Fibroblast of mammary gland (primary cell): ENCODE data around the gene CAAP1.

ENCODE experiments used
- DNase-seq: peaks from one replicate; pipeline ENCODE4 v3.0.0-alpha.2; 2010; ENCODE audit warnings: low read depth
- H3K4me3 ChIP-seq: 2 replicates; pipeline ENCODE4 v1.5.1; 2011; ENCODE audit warnings: low read depth, mild to moderate bottlenecking, low read length, moderate library complexity; ENCODE audit not compliant: control insufficient read depth
- TF ChIP-seq, protein P1 (sequence below): conservative IDR thresholded peaks from 2 replicates; pipeline ENCODE4 v1.5.1; 2011; ENCODE audit warnings: low read depth, low read length, inconsistent platforms; ENCODE audit not compliant: control insufficient read depth, insufficient read depth

CAAP1 gene

DNA sequence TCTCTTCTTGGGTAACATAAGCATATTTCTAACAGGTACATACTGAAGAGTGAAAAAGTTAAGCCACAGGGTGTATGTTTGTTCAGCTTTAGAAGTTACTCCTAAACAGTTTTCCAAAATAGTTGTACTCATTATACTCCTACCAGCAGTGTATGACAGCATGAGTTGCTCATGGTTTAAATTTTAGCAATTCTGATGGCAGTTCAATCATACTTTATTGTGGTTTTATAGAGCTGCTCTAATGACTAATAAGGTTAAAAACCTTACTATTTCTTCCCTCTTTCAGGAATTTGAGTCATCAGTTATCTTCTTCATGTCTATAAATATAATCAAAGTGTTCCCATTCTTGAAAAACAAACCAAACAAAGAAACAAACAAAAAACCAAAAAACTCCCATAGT is 81.5 kb downstream of the CAAP1 start:
- TF ChIP-seq, protein P1, sequence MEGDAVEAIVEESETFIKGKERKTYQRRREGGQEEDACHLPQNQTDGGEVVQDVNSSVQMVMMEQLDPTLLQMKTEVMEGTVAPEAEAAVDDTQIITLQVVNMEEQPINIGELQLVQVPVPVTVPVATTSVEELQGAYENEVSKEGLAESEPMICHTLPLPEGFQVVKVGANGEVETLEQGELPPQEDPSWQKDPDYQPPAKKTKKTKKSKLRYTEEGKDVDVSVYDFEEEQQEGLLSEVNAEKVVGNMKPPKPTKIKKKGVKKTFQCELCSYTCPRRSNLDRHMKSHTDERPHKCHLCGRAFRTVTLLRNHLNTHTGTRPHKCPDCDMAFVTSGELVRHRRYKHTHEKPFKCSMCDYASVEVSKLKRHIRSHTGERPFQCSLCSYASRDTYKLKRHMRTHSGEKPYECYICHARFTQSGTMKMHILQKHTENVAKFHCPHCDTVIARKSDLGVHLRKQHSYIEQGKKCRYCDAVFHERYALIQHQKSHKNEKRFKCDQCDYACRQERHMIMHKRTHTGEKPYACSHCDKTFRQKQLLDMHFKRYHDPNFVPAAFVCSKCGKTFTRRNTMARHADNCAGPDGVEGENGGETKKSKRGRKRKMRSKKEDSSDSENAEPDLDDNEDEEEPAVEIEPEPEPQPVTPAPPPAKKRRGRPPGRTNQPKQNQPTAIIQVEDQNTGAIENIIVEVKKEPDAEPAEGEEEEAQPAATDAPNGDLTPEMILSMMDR = no peak
- DNase-seq = peak; percentile 71

DNA sequence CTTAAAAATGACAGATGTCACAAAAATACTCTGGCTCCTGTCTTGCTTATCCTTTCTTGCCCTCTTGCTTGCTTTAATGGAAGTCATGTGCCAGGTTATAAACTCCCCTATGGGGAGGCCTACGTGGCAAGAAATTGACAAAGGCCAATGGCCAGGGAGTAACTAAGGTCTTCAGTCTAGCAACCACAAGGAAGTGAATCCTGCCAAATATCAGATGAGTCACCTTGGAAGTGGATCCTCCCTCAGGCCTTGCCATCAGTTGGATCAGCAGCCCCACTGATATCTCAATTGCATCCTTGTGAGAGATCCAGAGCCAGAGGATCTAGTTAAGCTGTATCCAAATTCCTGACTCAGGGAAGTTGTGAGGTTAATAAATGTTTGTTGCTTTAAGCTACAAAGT is 82.8 kb downstream of the CAAP1 start:
- TF ChIP-seq, protein P1 = no peak
- peak; percentile 98 for DNase-seq
- H3K4me3 ChIP-seq = no peak overlapping the region

More for the DNA sequence above, 81.5 kb downstream of the CAAP1 start:
- H3K4me3 ChIP-seq = no peak overlapping the region

DNA sequence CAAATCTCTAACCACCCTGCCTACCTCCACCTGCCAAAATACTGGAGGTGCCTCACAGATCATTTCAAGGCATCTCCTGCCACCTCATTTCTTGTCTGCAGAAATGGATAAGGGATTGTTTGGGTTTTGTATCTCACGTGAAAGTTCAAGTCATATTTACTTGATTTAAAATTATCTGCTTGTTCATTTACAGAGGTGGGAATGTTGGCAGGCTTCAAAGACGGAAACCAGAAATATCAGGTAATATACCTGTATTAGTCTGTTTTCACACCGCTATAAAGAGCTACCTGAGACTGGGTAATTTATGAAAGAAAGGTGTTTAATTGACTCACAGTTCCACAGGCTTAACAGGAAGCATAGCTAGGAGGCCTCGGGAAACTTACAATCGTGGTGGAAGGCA is 85.4 kb downstream of the CAAP1 start:
- H3K4me3 ChIP-seq = no peak overlapping the region
- TF ChIP-seq, protein P1 = no peak
- no peak for DNase-seq

DNA sequence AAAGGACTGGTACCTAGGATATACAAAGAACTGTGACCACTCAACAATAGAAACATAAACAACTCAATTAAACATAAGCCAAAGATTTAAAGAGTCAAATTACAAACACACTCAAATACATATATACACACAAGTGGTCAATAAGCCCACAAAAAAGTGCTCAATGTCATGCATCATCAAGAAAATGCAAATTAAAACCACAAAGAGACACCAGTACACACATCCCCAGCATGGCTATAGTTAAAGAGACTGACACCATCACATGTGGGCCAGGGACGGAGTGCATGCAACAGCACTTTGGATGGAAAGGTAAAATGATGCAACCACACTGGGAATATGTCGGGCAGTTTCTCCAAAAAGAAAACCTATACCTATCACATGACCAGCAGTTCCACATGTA is 89.7 kb downstream of the CAAP1 start:
- TF ChIP-seq, protein P1 = no peak
- no peak for DNase-seq

DNA sequence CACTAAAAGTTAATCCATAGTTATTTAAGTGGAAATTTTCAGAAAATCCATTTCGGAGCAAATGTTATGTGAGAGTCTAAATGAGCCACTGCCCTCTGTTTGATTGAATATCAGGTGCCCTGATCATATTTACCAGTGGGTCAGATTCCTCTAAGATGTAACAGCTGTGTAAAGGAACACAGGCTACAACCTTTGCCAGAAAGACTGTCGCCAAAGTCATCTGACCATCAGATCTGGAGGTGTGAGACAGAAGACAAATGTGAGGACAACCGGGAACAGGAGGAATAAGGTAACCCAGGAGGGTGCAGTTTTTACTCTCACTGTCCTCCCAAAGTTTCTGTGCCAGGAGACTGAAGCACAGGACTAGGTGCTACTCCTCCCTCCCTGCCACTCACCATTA is 90.8 kb downstream of the CAAP1 start:
- TF ChIP-seq, protein P1 = no peak
- no peak overlapping the region for H3K4me3 ChIP-seq
- DNase-seq = no peak

More for the DNA sequence above, 89.7 kb downstream of the CAAP1 start:
- H3K4me3 ChIP-seq = no peak overlapping the region

DNA sequence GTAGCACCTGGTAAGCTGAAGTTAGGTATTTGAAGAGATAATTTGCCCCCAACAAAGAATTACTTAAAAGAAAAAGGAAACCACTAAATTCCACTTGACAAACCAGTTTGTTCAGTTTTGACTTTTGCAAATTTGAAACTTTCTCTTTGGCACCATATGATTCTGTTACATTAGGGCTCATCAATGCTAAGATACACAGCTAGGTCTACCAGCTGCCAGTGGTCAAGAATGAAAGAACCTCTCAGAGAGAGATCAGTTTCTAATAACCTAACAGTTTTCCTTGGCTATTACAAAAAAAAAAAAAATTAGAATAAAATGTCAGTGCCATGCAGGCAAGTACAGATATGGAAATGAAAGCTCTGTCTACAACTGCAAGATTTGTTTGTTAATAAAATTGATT is 92.3 kb downstream of the CAAP1 start:
- DNase-seq = no peak
- TF ChIP-seq, protein P1 = no peak
- H3K4me3 ChIP-seq = no peak overlapping the region

DNA sequence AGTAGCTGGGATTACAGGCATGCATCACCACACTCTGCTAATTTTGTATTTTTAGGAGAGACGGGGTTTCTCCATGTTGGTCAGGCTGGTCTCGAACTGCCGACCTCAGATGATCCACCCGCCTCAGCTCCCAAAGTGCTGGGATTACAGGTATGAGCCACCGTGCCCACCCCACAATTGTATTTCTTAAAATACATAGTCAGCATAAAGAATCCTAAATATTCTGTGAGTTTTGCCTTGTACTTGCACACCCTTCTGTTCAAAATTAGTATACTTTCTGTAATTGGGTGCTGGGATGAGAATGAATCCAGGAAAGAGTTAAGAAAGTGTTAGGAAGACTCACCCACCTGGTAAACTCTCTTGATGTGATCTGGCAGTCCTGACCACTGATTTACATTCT is 101.3 kb downstream of the CAAP1 start:
- TF ChIP-seq, protein P1 = no peak
- no peak for DNase-seq
- H3K4me3 ChIP-seq = no peak overlapping the region
